HG03469 (cell line): ENCODE measurements around the gene TAF10.

Experiments used
- ATAC-seq: cut with Tn5 transposase; IDR thresholded peaks from one replicate; pipeline ENCODE4 v1.9.1; 2021; ENCODE audit warnings: mild to moderate bottlenecking, moderate library complexity, moderate number of reproducible peaks; ENCODE audit not compliant: unreplicated experiment

Gene TAF10

GRCh38 chr11:6609502-6610015 is 2.5 kb downstream of the TAF10 start:
- ATAC-seq, result no peak

GRCh38 chr11:6608726-6609501 is 3.1 kb downstream of the TAF10 start:
- no peak for ATAC-seq

GRCh38 chr11:6608011-6608410 is 4.0 kb downstream of the TAF10 start:
- ATAC-seq, result no peak

GRCh38 chr11:6607190-6607795 is 4.7 kb downstream of the TAF10 start:
- ATAC-seq, result no peak

GRCh38 chr11:6606471-6607189 is 5.4 kb downstream of the TAF10 start:
- peak; percentile 26 for ATAC-seq

GRCh38 chr11:6604790-6605189 is 7.2 kb downstream of the TAF10 start:
- ATAC-seq, result no peak

- peak; percentile 35 for ATAC-seq
Observed at GRCh38 chr11:6604081-6604626, 7.9 kb downstream of the TAF10 start.

GRCh38 chr11:6603287-6604080 is 8.5 kb downstream of the TAF10 start, which contains the start of the genes ILK and RRP8:
TSS of gene ILK (plus strand) at chr11:6603774. CDS start at chr11:6604272, 498 bp downstream.
TSS of gene RRP8 (minus strand) at chr11:6603616. CDS start at chr11:6603502, 114 bp downstream.
- ATAC-seq, result peak; percentile 51

GRCh38 chr11:6602096-6602940 is 9.7 kb downstream of the TAF10 start:
- ATAC-seq, result no peak

GRCh38 chr11:6601041-6601461 is 11.0 kb downstream of the TAF10 start:
- no peak for ATAC-seq

GRCh38 chr11:6599881-6600390 is 12.1 kb downstream of the TAF10 start:
- no peak for ATAC-seq

- no peak for ATAC-seq
Observed at GRCh38 chr11:6599449-6599848, 12.6 kb downstream of the TAF10 start.

GRCh38 chr11:6598555-6598954 is 13.5 kb downstream of the TAF10 start:
- ATAC-seq, result no peak

- ATAC-seq, result no peak
Observed at GRCh38 chr11:6596239-6596877, 15.7 kb downstream of the TAF10 start.

- no peak for ATAC-seq
Observed at GRCh38 chr11:6594142-6594768, 17.8 kb downstream of the TAF10 start.

- ATAC-seq, result no peak
Observed at GRCh38 chr11:6588018-6588417, 24.0 kb downstream of the TAF10 start.

- ATAC-seq, result no peak
Observed at GRCh38 chr11:6587360-6587953, 24.6 kb downstream of the TAF10 start.
